GM12864 (cell line): ENCODE measurements around the gene TCP10L.
"Not testable (repeated sequence)": the region's sequence is repeated elsewhere in the genome, so short reads cannot be mapped to it uniquely, and the experiment has no call there.

Experiments used
- DNase-seq: peaks from one replicate; pipeline ENCODE4 v3.0.0-alpha.2; 2011; ENCODE audit warnings: low read depth
- H3K4me3 ChIP-seq: 2 replicates; pipeline ENCODE4 v1.5.1; 2011; ENCODE audit warnings: mild to moderate bottlenecking, low read depth, low read length, control low read depth
- CTCF ChIP-seq: IDR thresholded peaks from 2 replicates; pipeline ENCODE4 v1.5.1; 2011; ENCODE audit warnings: low read depth, mild to moderate bottlenecking, moderate library complexity, low read length, control low read depth, inconsistent platforms; ENCODE audit errors: missing control alignments

Gene TCP10L

DNA sequence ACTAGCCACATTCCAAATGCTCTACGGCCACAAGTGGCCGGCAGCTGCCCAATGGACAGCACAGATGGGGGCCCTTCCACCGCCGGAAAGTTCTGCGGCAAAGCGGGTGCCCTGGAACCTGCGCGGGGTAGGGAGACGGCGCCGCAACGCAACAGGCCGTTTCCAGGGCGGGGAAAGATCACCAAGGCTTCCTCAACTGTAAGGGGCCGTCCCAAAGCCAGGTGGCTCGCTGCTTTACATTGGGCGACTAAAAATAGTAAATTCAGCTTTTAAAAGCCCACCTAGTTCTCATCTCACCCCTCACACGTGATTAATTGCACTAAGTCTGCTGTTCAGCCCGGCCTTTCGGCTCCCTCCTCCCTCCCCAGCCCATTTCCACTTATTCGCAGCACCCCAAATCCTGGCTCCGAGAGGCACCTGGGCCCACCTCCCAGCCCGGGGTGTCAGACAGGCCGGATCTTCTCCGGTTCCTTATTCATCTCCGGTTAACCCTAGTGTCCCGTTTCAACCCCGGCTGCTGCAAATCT is 26.2 kb upstream of the TCP10L start:
- H3K4me3 ChIP-seq: peak overlapping the region; percentile 57
- DNase-seq: no peak
- no peak for TF ChIP-seq CTCF

GRCh38 chr21:32610940-32611339 is 25.6 kb upstream of the TCP10L start:
- DNase-seq: not testable (repeated sequence)

GRCh38 chr21:32608851-32609250 is 23.5 kb upstream of the TCP10L start:
- no peak overlapping the region for H3K4me3 ChIP-seq
- TF ChIP-seq CTCF: no peak
- no peak for DNase-seq

More at GRCh38 chr21:32610940-32611339, 25.6 kb upstream of the TCP10L start:
- peak overlapping the region; percentile 57 for H3K4me3 ChIP-seq

DNA sequence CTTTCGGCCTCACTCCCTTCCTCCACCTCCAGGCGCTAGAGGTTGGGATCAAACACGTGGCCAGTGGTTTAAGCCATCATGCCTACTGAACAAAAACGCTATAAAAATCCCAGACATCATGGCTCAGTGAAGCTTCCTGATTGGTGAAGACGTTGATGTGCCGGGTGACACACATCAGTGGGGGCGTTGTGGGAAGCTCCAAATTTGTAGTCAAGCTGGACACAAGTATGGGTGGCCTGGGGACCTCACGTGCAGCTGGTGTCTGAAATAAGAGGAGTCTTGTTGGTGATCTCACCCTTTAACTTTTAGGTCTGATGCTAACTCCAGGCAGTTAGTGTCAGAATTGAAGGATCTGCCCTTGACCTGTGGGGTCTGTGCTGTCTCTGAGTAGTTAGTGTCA is 20.1 kb upstream of the TCP10L start:
- DNase-seq: no peak
- no peak overlapping the region for H3K4me3 ChIP-seq
- no peak for TF ChIP-seq CTCF

- no peak overlapping the region for H3K4me3 ChIP-seq
- DNase-seq: no peak
- no peak for TF ChIP-seq CTCF
Measured at GRCh38 chr21:32604464-32604863, 19.1 kb upstream of the TCP10L start.

DNA sequence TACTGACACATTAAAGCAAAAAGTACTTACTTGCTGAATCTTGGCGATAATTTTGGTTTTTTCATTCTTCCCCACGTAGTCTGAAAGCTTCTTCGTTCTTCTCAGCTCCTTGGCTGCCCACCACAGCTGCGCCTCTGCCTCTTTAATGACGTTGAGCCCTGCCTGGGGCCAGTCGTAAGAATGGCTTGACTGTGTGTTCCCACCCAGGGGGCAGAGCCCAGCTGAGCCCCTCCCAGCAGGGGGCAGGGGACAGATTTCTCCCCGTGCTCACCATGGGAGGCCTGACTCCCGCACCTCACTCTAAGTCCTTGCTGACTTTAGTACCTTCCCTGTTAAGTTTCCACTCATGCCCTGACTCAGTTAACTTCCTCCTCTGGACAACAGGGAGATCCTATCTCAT is 17.8 kb upstream of the TCP10L start:
- H3K4me3 ChIP-seq: no peak overlapping the region
- no peak for DNase-seq
- no peak for TF ChIP-seq CTCF

GRCh38 chr21:32602099-32602498 is 16.8 kb upstream of the TCP10L start:
- no peak for DNase-seq
- no peak for TF ChIP-seq CTCF
- no peak overlapping the region for H3K4me3 ChIP-seq
